Measurements from ENCODE around the gene FAM168B.

DNA sequence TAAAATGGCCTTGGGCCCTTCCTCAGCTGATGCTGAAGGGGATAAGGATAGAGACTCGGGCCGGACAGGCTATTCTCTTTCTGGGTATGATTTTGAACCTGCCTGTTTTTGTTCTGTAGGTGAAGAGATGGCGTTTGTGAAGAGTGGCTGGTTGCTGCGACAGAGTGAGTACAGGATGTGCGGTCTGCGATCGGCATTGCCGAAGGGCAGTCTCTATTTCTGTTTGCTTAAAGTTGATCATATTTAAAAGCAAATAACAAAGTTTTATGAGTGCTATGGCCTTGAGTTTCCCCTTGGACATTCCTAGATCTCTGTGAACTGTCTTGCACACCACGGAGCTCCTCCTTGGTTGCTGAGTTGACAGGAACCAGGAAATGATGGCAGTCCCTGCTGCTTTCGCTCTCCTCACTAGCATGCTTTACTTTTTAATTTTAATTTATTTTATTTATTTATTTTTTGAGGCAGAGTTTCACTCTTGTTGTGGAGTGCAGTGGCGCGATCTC, 27.6 kb upstream of the FAM168B start:
- TF ChIP-seq, protein P1, sequence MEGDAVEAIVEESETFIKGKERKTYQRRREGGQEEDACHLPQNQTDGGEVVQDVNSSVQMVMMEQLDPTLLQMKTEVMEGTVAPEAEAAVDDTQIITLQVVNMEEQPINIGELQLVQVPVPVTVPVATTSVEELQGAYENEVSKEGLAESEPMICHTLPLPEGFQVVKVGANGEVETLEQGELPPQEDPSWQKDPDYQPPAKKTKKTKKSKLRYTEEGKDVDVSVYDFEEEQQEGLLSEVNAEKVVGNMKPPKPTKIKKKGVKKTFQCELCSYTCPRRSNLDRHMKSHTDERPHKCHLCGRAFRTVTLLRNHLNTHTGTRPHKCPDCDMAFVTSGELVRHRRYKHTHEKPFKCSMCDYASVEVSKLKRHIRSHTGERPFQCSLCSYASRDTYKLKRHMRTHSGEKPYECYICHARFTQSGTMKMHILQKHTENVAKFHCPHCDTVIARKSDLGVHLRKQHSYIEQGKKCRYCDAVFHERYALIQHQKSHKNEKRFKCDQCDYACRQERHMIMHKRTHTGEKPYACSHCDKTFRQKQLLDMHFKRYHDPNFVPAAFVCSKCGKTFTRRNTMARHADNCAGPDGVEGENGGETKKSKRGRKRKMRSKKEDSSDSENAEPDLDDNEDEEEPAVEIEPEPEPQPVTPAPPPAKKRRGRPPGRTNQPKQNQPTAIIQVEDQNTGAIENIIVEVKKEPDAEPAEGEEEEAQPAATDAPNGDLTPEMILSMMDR (IDR thresholded peaks at IDR 0.05) = no peak
- TF ChIP-seq POLR2A (IDR thresholded peaks at IDR 0.05) = no peak
